ENCODE results near the gene UGT2B15. TPM values are rescaled to one million over a fixed set of nuclear protein-coding genes. Genes with fewer than 3 reads are reported as not detected.
"Not testable (repeated sequence)": the region's sequence is repeated elsewhere in the genome, so short reads cannot be mapped to it uniquely, and the experiment has no call there.

UGT2B15 gene
- total and polyA plus RNA-seq, 2 experiments from 2014 or later, result 41.0 to 103 TPM

- Histone ChIP-seq H3K27me3 (no peaks in the 10 kb centered on the region), H3K36me3 (replicated peaks; ENCODE audit: insufficient read depth, low read depth) (no peaks in the 10 kb centered on the region), H4K20me1 (ENCODE audit: insufficient read depth, poor library complexity, severe bottlenecking) (no peaks in the 10 kb centered on the region), H3K9me3 (ENCODE audit: low read depth) (no peaks in the 10 kb centered on the region), H2AFZ (no peak overlapping the region), H3K9me2 (replicated peaks; ENCODE audit: insufficient read depth) (no peaks in the 10 kb centered on the region), H3K27ac (no peak overlapping the region), H3K4me2 (no peak overlapping the region), H3K79me2 (no peaks in the 10 kb centered on the region), H3K4me1 (ENCODE audit: insufficient read depth) (no peaks in the 10 kb centered on the region), H3K4me3 (no peak overlapping the region)
- no peak for DNase-seq (ENCODE audit: low spot score)
- TF ChIP-seq EZH2phosphoT487 (IDR thresholded peaks at IDR 0.05; ENCODE audit: low read depth, severe bottlenecking, unreplicated experiment) (no peak), EZH2 (IDR thresholded peaks at IDR 0.05; ENCODE audit: borderline replicate concordance) (no peak), CTCF (IDR thresholded peaks at IDR 0.05; ENCODE audit: poor library complexity) (no peak)
- WGBS (ENCODE audit: low lambda C conversion rate, missing lambda C conversion rate), result 88% methylated on average over 2 of the region's 2 CpGs
Measured at GRCh38 chr4:68714400-68714799, 43.9 kb upstream of the UGT2B15 start.

GRCh38 chr4:68712207-68712606 lies 41.8 kb upstream of the UGT2B15 start:
- no peaks in the 10 kb centered on the region for H3K27me3 ChIP-seq
- no peaks in the 10 kb centered on the region for H4K20me1 ChIP-seq (ENCODE audit: insufficient read depth, poor library complexity, severe bottlenecking)
- H3K27ac ChIP-seq, result no peak overlapping the region
- no peaks in the 10 kb centered on the region for H3K9me3 ChIP-seq (ENCODE audit: low read depth)
- H2AFZ ChIP-seq, result no peak overlapping the region
- no peak overlapping the region for H3K4me3 ChIP-seq
- H3K36me3 ChIP-seq (replicated peaks; ENCODE audit: insufficient read depth, low read depth), result no peaks in the 10 kb centered on the region
- no peaks in the 10 kb centered on the region for H3K4me1 ChIP-seq (ENCODE audit: insufficient read depth)
- TF ChIP-seq CTCF (IDR thresholded peaks at IDR 0.05; ENCODE audit: poor library complexity) (no peak), EZH2 (IDR thresholded peaks at IDR 0.05; ENCODE audit: borderline replicate concordance) (no peak), EZH2phosphoT487 (IDR thresholded peaks at IDR 0.05; ENCODE audit: low read depth, severe bottlenecking, unreplicated experiment) (no peak)
- 92% methylated on average over 3 of the region's 3 CpGs for WGBS (ENCODE audit: low lambda C conversion rate, missing lambda C conversion rate)
- H3K4me2 ChIP-seq, result no peak overlapping the region
- DNase-seq (ENCODE audit: low spot score), result no peak
- H3K9me2 ChIP-seq (replicated peaks; ENCODE audit: insufficient read depth), result no peaks in the 10 kb centered on the region
- no peaks in the 10 kb centered on the region for H3K79me2 ChIP-seq

GRCh38 chr4:68708566-68708965 lies 38.1 kb upstream of the UGT2B15 start:
- no peaks in the 10 kb centered on the region for H4K20me1 ChIP-seq (ENCODE audit: insufficient read depth, poor library complexity, severe bottlenecking)
- TF ChIP-seq EZH2 (IDR thresholded peaks at IDR 0.05; ENCODE audit: borderline replicate concordance) (no peak), CTCF (IDR thresholded peaks at IDR 0.05; ENCODE audit: poor library complexity) (no peak), EZH2phosphoT487 (IDR thresholded peaks at IDR 0.05; ENCODE audit: low read depth, severe bottlenecking, unreplicated experiment) (no peak)
- no peaks in the 10 kb centered on the region for H3K9me3 ChIP-seq (ENCODE audit: low read depth)
- H3K9me2 ChIP-seq (replicated peaks; ENCODE audit: insufficient read depth), result no peaks in the 10 kb centered on the region
- H3K4me1 ChIP-seq (ENCODE audit: insufficient read depth), result no peaks in the 10 kb centered on the region
- H3K79me2 ChIP-seq, result no peaks in the 10 kb centered on the region
- H3K4me3 ChIP-seq, result no peak overlapping the region
- no peak overlapping the region for H3K4me2 ChIP-seq
- H3K27ac ChIP-seq, result no peak overlapping the region
- DNase-seq (ENCODE audit: low spot score), result no peak
- H3K27me3 ChIP-seq, result no peaks in the 10 kb centered on the region
- H3K36me3 ChIP-seq (replicated peaks; ENCODE audit: insufficient read depth, low read depth), result no peaks in the 10 kb centered on the region
- no peak overlapping the region for H2AFZ ChIP-seq

GRCh38 chr4:68703168-68703567 lies 32.7 kb upstream of the UGT2B15 start:
- not testable (repeated sequence) for H4K20me1 ChIP-seq (ENCODE audit: insufficient read depth, poor library complexity, severe bottlenecking); H3K27ac ChIP-seq; H3K36me3 ChIP-seq (replicated peaks; ENCODE audit: insufficient read depth, low read depth); H3K4me2 ChIP-seq; H2AFZ ChIP-seq; H3K27me3 ChIP-seq; H3K4me3 ChIP-seq; H3K9me3 ChIP-seq (ENCODE audit: low read depth); H3K79me2 ChIP-seq; H3K9me2 ChIP-seq (replicated peaks; ENCODE audit: insufficient read depth); H3K4me1 ChIP-seq (ENCODE audit: insufficient read depth); DNase-seq (ENCODE audit: low spot score)
- WGBS (ENCODE audit: low lambda C conversion rate, missing lambda C conversion rate), result 82% methylated on average over 2 of the region's 2 CpGs

Data from hepatocyte (in vitro differentiated cells).